Heart left ventricle (tissue), 13 donors: Measurements from ENCODE around the gene GNAS.

Experiments used
- CTCF ChIP-seq, 12 donors: fragments of 200-600 bp; sonication (generic) in 4 of 12; IDR thresholded peaks; one replicate each; pipeline versions ENCODE4 v1.5.0 to v1.8.0; 2018 to 2022; ENCODE audit warnings: antibody characterized with exemption in 12 of 12, mild to moderate bottlenecking in 5 of 12
- POLR2A ChIP-seq, 2 donors: fragments of 450-650 bp; IDR thresholded peaks; one replicate each; pipeline ENCODE4 v1.6.1; 2017; ENCODE audit warnings: antibody characterized with exemption in 2 of 2, mild to moderate bottlenecking in 2 of 2, moderate library complexity in 2 of 2
- donor health status: ischemic (EF 13 %, LVEDD 7.1; RV severe dilation, severe dysfunction).
- donor health status: DM: no; HTN: yes; CAD: no.
- donor health status: DM: no; HTN: no; CAD: no.
- donor health status: ischemic (EF 25% LVEDD 6.9; RV normal size, moderate dysfunction).
- donor health status: ischemic (EF 25% LVEDD 5.7; RV mildly dilated, moderate dysfunction).
- donor health status: ischemic (EF 35%, LVEDD 5.7; RV mildly dilated, moderate dysfunction).
- donor health status: nonischemic (EF 11% LVEDD 7.7; RV severe dilation, severe dysfunction).
- donor health status: DM: yes; HTN: yes; CAD: no.
- donor health status: PGD.
- donor health status: ischemic (EF 29% LVEDD 5.4; RV normal size, mild dysfunction).
- donor health status: nonischemic (EF 23%, LVEDD 6.1; RV moderate dilation, normal function).

- TF ChIP-seq CTCF (IDR thresholded peaks at IDR 0.05), result no peak
- TF ChIP-seq POLR2A (IDR thresholded peaks at IDR 0.05), result no peak
These were observed 22.0 kb downstream of the GNAS start for GRCh38 chr20:58874469-58874868.
